ENCODE measurements around the gene TMEM205. TPM values are rescaled to one million over a fixed set of nuclear protein-coding genes. Genes with fewer than 3 reads are reported as not detected.

TMEM205 gene
- total RNA-seq (2014; rRNA removed; shearing (Covaris generic)) = 97.9 and 98.7 TPM in 2 replicates

DNA sequence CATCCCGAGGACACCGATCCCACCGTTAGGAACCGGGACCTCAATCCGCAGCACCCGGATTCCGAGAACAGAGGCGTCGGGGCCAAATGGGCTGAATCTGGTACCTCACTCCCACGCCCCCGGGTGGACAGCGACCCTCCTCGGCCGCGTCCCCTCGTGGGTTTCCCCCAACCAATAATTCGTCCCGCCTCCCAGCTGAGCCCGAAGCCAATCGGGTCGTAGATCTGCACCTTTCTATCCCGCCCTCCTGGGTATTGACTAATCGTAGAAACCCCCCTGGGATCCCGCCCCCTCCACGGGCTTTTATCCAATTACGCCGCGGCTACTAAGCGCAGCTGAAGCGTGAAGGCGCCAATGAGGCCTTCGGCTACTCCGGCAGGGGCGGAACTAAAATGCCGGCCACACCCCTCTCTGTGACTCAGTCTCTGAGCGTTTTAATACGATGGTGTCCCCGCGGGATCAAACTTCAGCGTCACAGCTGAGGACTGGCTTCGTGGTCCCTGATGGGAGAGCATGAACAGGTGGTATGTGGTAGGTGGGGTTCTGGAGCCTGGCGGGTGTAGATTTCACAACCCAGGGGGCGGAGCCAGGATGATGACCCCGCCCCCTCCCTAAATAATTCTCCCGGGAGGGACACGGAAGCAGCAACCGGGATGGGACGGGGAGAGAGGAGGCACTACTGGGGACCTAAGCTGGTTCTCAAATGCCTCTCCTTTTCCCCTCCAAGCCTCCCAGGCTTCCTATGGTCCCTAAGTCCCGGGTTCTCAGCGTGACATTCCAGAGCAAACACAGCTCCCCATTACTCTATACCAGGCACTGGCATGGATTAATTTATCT, at the start of gene TMEM205, which contains the start of gene CCDC159:
TMEM205 (minus strand) TSS at position 165 of the 837 bp plus-strand sequence. CDS start 649 bp downstream, outside the sequence.
CCDC159 (plus strand) TSS at position 416 of the 837 bp plus-strand sequence; CDS start at position 504, 88 bp downstream.

DNA sequence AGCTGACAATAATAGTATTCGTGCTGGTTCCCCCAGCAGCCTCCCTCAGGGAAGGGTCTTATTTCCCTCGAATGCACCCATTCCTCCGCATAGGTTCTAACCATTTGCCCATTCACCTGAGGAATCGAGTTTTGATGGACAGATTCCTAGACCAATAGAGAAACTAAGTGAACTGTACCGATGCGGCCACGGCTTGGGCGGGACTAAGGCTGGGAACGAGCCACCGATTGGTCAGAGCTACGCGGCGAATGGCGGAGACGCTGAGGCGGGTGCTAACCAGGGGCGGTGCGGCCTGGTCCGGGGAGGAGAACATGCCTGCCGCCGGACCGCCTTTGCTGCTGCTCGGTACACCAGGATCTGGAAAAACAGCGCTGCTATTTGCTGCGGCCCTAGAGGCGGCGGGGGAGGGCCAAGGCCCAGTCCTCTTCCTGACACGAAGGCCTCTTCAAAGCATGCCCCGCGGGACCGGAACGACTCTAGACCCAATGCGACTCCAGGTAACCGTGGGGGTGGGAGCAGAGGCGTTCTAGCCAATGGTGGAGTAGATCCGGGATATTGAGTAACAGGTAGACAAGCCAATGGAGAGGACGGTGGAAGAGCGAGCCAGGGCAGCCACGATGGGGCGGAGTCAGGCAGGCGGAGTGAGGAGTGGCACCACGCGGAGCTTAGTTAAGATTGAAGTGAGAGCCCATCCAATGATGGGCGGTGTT, 28.5 kb upstream of the TMEM205 start, which contains the start of gene SWSAP1:
SWSAP1 (plus strand) TSS at position 234 of the 710 bp plus-strand sequence; CDS start at position 249, 15 bp downstream.

DNA sequence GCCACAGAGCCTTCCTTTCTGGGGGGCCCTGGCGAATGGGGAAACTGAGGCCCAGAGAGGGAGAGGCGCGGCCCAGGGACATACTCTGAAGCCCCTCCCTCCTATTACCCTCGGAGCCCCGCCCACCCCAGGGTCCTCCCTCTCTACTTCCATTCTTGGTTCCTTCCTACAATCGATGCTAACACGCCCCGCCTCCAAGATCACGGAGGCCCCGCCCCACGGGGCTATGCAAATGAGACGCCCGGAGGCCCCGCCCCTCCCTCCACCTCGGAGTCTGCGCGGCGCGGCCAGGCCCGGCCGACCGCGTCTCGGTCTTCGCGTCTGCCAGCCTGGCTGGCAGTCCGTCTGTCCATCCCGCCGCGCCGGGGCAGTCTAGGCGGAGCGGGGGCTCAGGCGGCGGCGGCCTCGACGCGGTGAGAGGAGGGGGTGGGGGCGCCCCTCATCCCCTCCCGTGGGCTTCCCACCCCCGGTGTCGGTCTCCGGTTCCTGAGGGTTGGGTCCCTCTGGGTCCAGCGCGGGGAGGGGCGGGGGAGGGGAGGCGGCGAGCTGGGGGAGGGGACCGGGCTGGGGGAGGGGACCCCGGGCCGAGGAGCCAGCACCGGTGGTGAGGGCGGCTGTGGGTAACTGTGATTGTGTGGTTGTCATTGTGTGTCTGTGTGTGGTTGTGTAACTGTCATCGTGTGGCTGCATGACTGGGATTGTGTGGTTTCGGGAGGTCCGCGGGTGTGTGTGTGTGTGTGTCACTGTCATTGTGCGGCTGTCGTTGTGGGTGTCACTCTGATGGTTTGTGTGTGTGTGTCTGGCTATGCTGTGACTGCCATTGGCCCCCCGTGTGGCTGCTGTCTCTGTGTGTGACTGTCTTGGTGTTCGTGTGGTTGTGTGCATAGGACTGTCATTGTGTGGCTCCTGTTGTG, 9.3 kb upstream of the TMEM205 start, which contains the start of gene PLPPR2:
PLPPR2 (plus strand) TSS at position 273 of the 914 bp plus-strand sequence. CDS start 2,242 bp downstream, outside the sequence.

GRCh38 chr19:11339254-11340098, 6.6 kb downstream of the TMEM205 start, which contains the start of gene RAB3D:
RAB3D (minus strand) TSS chr19:11339657; CDS start chr19:11337399, 2,258 bp downstream.

DNA sequence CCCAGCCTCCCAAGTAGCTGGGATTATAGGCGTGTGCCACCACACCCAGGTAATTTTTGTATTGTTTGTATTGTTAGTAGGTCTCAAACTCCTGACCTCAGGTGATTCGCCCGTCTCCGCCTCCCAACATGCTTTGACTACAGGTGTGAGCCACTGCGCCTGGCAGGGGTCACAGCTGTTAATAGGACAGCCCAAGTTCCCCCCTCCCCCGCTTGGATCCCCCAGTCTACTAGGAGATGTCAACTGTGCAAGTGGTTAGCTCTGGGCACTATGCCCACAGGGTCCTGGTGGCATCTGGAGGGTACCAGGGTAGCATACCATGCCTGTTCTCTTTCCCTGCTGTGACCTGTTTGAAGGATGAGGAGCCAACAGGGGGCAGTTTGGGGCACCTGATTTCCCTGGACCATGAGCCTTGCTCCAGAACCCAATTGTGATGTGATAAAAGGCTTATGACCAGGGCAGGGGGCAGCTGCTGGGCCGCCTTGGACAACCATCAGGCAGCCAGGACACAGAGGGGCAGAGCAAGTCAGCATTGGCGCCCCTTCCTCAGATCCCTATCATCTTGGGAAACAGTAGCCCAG, 50.3 kb downstream of the TMEM205 start, which contains the start of gene TSPAN16:
TSPAN16 (plus strand) TSS at position 496 of the 581 bp plus-strand sequence. CDS start 138 bp downstream, outside the sequence.

Other genes starting within 250 kb of the TMEM205 start
- 164 and 193 TPM in 2 replicates for gene SPC24, start 190.5 kb downstream of the TMEM205 start, total RNA-seq (2014; rRNA removed; shearing (Covaris generic))
- 56.0 and 56.1 TPM in 2 replicates for gene KANK2, start 148.7 kb downstream of the TMEM205 start, total RNA-seq (2014; rRNA removed; shearing (Covaris generic))
- gene ANGPTL8, start 106.6 kb downstream of the TMEM205 start, total RNA-seq (2014; rRNA removed; shearing (Covaris generic)) = not detected in 2 replicates
- gene DOCK6, start 83.7 kb downstream of the TMEM205 start, total RNA-seq (2014; rRNA removed; shearing (Covaris generic)) = 12.0 and 14.5 TPM in 2 replicates
- gene TSPAN16, start 50.1 kb downstream of the TMEM205 start, total RNA-seq (2014; rRNA removed; shearing (Covaris generic)) = not detected in 2 replicates
- gene RAB3D, start 6.6 kb downstream of the TMEM205 start, total RNA-seq (2014; rRNA removed; shearing (Covaris generic)) = 4.9 and 5.8 TPM in 2 replicates
- 4.4 and 4.9 TPM in 2 replicates for gene CCDC159, start 251 bp upstream of the TMEM205 start, total RNA-seq (2014; rRNA removed; shearing (Covaris generic))
- 10.2 and 18.4 TPM in 2 replicates for gene PLPPR2, start 9.2 kb upstream of the TMEM205 start, total RNA-seq (2014; rRNA removed; shearing (Covaris generic))
- 2.1 and 4.8 TPM in 2 replicates for gene SWSAP1, start 28.4 kb upstream of the TMEM205 start, total RNA-seq (2014; rRNA removed; shearing (Covaris generic))
- 7.6 and 9.4 TPM in 2 replicates for gene EPOR, start 38.0 kb upstream of the TMEM205 start, total RNA-seq (2014; rRNA removed; shearing (Covaris generic))
- gene RGL3, start 73.0 kb upstream of the TMEM205 start, total RNA-seq (2014; rRNA removed; shearing (Covaris generic)) = 12.2 and 17.9 TPM in 2 replicates
- gene ODAD3, start 88.9 kb upstream of the TMEM205 start, total RNA-seq (2014; rRNA removed; shearing (Covaris generic)) = 0.87 and 4.5 TPM in 2 replicates
- 230 and 236 TPM in 2 replicates for gene PRKCSH, start 89.4 kb upstream of the TMEM205 start, total RNA-seq (2014; rRNA removed; shearing (Covaris generic))
- gene ELAVL3, start 134.8 kb upstream of the TMEM205 start, total RNA-seq (2014; rRNA removed; shearing (Covaris generic)) = 0.40 TPM in 1 of 2 replicates, not detected in the other
- 10.6 and 14.3 TPM in 2 replicates for gene ZNF653, start 159.6 kb upstream of the TMEM205 start, total RNA-seq (2014; rRNA removed; shearing (Covaris generic))
- 95.5 and 112 TPM in 2 replicates for gene ECSIT, start 182.9 kb upstream of the TMEM205 start, total RNA-seq (2014; rRNA removed; shearing (Covaris generic))
- gene CNN1, start 192.6 kb upstream of the TMEM205 start, total RNA-seq (2014; rRNA removed; shearing (Covaris generic)) = not detected in 2 replicates
- 96.8 and 100 TPM in 2 replicates for gene ELOF1, start 213.0 kb upstream of the TMEM205 start, total RNA-seq (2014; rRNA removed; shearing (Covaris generic))
- gene ACP5, start 231.4 kb upstream of the TMEM205 start, total RNA-seq (2014; rRNA removed; shearing (Covaris generic)) = 10.3 and 14.0 TPM in 2 replicates